HG02981 (cell line): Measurements from ENCODE around the gene FAM13A.

Experiments
- ATAC-seq: cut with Tn5 transposase; IDR thresholded peaks from one replicate; pipeline ENCODE4 v1.9.1; 2021; ENCODE audit warnings: mild to moderate bottlenecking, moderate library complexity; ENCODE audit not compliant: unreplicated experiment

Gene FAM13A

GRCh38 chr4:88792821-88793220 lies 264.2 kb downstream of the FAM13A start:
- no peak for ATAC-seq

- peak; percentile 83 for ATAC-seq
These were observed 264.7 kb downstream of the FAM13A start for GRCh38 chr4:88792268-88792781.

GRCh38 chr4:88791274-88791673 lies 265.7 kb downstream of the FAM13A start:
- no peak for ATAC-seq

- ATAC-seq: no peak
These were observed 268.1 kb downstream of the FAM13A start for GRCh38 chr4:88788895-88789294.

GRCh38 chr4:88788424-88788823 lies 268.6 kb downstream of the FAM13A start:
- ATAC-seq: no peak

- ATAC-seq: no peak
These were observed 271.0 kb downstream of the FAM13A start for GRCh38 chr4:88786011-88786410.

GRCh38 chr4:88780389-88780788 lies 276.6 kb downstream of the FAM13A start:
- ATAC-seq: no peak

GRCh38 chr4:88779431-88779830 lies 277.6 kb downstream of the FAM13A start:
- no peak for ATAC-seq

- ATAC-seq: no peak
These were observed 281.5 kb downstream of the FAM13A start for GRCh38 chr4:88775529-88775928.

GRCh38 chr4:88775026-88775425 lies 282.0 kb downstream of the FAM13A start:
- ATAC-seq: no peak

GRCh38 chr4:88771883-88772450 lies 285.0 kb downstream of the FAM13A start:
- no peak for ATAC-seq

GRCh38 chr4:88765729-88766128 lies 291.3 kb downstream of the FAM13A start:
- ATAC-seq: no peak

- ATAC-seq: no peak
These were observed 293.9 kb downstream of the FAM13A start for GRCh38 chr4:88763075-88763474.

GRCh38 chr4:88761861-88762523 lies 295.0 kb downstream of the FAM13A start:
- no peak for ATAC-seq

- ATAC-seq: no peak
These were observed 295.6 kb downstream of the FAM13A start for GRCh38 chr4:88761342-88761741.

- ATAC-seq: no peak
These were observed 297.1 kb downstream of the FAM13A start for GRCh38 chr4:88759895-88760290.

GRCh38 chr4:88759039-88759894 lies 297.7 kb downstream of the FAM13A start:
- ATAC-seq: no peak

- ATAC-seq: no peak
These were observed 298.7 kb downstream of the FAM13A start for GRCh38 chr4:88758264-88758663.

GRCh38 chr4:88757776-88758175 lies 299.2 kb downstream of the FAM13A start:
- ATAC-seq: no peak

- ATAC-seq: no peak
These were observed 299.9 kb downstream of the FAM13A start for GRCh38 chr4:88757067-88757466.

GRCh38 chr4:88756149-88756548 lies 300.8 kb downstream of the FAM13A start:
- ATAC-seq: no peak

GRCh38 chr4:88755454-88755853 lies 301.5 kb downstream of the FAM13A start:
- no peak for ATAC-seq
